Germinal center (tissue), 1 donor: ENCODE data around the gene SLC2A11.
A peak's percentile ranks its signal among the peaks of the same experiment; 100 is the strongest.
"Not testable (repeated sequence)": the region's sequence is repeated elsewhere in the genome, so short reads cannot be mapped to it uniquely, and the experiment has no call there.

Experiments
- DNase-seq: peaks from one replicate; pipeline ENCODE4 v3.0.0; 2012; ENCODE audit warnings: mixed read lengths, low spot score

The SLC2A11 gene

GRCh38 chr22:23847310-23847920 lies 10.3 kb upstream of the SLC2A11 start:
- no peak for DNase-seq

GRCh38 chr22:23847991-23848864 lies 9.4 kb upstream of the SLC2A11 start:
- peak; percentile 54 for DNase-seq

- peak; percentile 87 for DNase-seq
Measured at GRCh38 chr22:23849009-23850006, 8.4 kb upstream of the SLC2A11 start.

DNA sequence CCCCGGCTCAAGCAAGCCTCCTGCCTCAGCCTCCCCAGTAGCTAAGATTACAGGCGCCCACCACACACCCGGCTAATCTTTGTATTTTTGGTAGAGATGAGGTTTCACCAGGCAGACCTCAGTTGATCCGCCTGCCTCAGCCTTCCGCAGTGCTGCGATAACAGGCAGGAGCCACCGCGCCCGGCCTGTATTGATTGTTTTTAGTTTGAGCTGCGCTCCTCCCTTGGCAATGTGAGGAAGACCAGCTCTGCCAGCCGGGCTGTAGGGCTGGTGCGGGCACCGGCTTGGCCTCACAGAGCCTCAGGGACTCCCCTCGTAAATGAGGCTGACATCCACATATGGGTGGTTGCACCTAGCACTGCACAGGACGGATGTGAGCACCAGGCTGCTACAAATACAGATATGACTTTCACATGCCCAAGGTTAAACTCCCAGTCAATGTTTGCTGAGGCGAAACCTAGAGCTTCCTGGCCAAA lies 7.5 kb upstream of the SLC2A11 start:
- DNase-seq = no peak

DNA sequence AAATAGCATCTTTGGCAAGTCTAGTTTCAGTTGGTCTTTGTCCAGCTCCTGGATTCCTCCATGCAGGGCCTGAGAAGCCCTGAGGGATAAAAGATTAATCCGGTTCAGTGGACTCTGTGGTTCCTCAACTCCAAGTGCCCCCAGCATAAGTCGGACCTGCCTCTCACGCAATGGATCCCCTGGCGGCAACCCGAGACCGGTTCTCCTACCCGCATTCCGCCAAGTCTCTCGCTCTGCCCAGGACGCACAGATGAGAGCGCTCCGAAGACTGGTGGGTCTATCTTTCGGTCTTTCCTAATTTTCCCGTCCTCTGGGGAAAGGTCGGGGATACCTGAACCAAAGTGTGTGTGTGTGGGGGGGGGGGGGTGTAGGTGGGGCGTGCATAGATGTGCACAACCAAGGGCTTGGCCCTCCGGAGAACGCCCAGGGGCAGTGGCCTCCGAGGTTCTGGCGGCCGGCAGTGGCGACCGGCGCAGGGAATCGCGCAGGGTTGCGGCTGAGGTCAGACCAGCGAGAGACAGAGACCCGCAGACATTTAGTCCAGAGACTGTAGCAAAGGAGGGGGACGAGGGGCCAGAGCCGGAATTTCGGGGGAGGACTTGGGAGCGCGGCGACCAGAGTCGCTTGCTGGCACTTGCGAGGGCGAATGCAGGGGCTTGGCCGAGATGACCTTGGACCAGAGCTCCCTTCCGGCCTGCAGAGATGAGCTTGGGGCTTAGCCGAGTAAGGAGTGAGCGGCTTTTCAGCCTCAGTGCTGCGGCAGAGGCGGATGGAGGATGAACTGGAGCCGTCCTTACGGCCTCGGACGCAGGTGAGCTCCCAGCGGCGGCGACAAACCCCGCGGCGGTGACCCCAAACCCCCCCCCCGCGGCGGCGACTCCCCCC lies 712 bp upstream of the SLC2A11 start:
- no peak for DNase-seq

- no peak for DNase-seq
Measured at GRCh38 chr22:23858484-23858815, 775 bp downstream of the SLC2A11 start.

GRCh38 chr22:23859201-23859600 lies 1.5 kb downstream of the SLC2A11 start:
- DNase-seq = no peak

DNA sequence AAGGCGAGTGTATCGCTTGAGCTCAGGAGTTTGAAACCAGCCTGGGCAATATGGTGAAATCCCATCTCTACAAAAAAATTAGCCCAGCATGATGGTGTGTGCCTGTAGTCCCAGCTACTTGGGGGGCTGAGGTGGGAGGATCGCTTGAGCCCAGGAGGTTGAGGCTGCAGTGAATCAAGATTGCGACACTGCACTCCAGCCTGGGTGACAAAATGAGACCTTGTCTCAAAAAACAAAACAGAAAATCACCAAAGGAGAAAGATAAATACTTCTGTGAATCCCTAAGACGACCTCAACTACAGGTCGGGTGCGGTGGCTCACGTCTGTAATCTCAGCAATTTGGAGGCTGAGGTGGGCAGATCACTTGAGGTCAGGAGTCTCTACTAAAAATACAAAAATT lies 2.5 kb downstream of the SLC2A11 start:
- not testable (repeated sequence) for DNase-seq

GRCh38 chr22:23862103-23862502 lies 4.4 kb downstream of the SLC2A11 start:
- peak; percentile 57 for DNase-seq

GRCh38 chr22:23864499-23865154 lies 7.0 kb downstream of the SLC2A11 start:
- DNase-seq = not testable (repeated sequence)

GRCh38 chr22:23868580-23868979 lies 10.9 kb downstream of the SLC2A11 start:
- DNase-seq = no peak

DNA sequence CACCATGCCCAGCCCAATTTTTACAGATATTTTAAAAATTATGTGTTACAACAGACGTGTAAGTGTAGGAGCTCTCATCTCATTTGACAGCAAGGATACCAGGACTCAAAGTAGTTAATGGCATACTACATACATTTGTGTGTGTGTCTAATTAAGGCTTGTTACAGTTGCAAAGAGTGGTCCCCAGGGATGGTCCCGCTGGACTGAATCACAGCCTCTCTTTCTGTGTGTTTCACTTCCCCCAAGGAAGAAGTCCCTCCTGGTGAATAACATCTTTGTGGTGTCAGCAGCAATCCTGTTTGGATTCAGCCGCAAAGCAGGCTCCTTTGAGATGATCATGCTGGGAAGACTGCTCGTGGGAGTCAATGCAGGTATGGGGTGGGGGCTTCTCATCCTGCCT lies 17.2 kb downstream of the SLC2A11 start:
- DNase-seq = no peak

DNA sequence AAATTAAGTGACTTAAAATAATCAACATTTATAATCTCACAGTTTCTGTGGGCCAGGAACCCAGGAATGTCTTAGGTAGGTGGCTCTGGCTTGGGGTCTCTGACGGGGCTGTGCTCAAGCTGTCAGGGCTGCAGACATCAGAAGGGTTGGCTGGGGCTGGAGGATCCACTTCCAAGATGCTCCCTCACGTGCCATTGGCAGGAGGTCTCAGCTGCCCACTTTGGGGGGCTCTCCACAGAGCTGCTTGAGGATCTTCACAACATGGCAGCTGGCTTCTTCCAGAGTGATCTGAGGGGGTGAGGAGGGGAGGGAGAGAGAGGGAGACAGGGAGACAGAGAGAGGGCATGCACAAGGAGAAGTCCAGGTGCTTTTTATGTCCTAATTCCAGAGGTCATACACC lies 18.1 kb downstream of the SLC2A11 start:
- DNase-seq = no peak

DNA sequence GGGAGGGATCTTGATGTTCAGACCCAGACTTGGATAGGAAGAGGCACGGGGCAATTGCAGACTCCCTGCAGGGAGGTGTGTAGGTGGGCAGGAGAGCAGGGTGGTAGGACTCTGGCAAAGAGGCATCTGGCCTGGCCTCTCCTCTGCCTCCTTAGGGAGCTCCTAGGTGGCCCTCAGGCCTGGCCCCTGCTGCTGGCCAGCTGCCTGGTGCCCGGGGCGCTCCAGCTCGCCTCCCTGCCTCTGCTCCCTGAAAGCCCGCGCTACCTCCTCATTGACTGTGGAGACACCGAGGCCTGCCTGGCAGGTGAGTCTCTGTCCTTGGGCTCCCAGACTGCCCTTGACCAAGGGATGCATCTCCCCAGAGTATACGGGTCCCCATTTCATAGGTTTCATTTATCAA lies 19.9 kb downstream of the SLC2A11 start:
- no peak for DNase-seq

DNA sequence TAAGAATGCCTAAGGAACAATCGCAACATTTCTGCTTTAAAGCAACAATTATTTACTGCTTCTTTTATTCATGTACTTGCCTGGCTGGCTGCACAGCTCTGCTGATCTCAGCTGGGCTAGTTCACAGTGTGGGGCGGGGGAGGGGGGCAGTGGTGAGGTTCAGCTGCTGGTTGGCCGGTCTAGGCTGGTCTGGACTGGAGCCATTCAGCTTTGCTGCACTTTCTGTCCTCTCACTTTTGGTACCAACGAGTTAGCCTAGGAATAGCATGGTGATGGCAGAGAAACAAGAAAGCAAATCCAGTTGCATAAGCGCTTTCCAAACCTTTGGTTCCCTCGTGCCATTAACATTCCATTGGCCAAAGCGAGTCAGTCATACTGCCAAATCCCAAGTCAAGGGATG lies 20.5 kb downstream of the SLC2A11 start:
- no peak for DNase-seq

DNA sequence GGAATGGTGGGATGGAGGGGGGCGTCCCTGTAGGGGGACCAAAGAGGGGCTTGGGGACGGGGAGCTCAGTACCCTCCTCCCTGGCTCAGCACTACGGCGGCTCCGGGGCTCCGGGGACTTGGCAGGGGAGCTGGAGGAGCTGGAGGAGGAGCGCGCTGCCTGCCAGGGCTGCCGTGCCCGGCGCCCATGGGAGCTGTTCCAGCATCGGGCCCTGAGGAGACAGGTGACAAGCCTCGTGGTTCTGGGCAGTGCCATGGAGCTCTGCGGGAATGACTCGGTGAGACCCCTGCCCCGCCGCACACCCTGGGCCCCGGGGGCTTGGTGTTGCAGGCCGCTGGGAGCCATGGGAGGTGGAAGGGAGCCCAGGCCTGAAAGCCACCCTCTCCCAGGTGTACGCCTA lies 24.7 kb downstream of the SLC2A11 start:
- DNase-seq = no peak

DNA sequence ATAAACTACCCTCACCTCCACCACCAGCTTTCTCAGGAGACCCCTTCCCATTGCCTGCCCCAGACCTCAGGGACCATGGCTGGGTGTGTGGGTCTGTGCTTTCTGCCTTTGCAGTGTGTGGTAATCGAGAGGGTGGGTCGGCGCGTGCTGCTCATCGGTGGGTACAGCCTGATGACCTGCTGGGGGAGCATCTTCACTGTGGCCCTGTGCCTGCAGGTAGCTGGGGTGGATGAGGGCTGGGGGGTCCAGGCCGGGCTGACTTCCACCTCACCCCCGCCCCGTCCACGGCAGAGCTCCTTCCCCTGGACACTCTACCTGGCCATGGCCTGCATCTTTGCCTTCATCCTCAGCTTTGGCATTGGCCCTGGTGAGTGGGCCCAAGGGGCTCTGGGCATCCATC lies 26.0 kb downstream of the SLC2A11 start:
- no peak for DNase-seq

DNA sequence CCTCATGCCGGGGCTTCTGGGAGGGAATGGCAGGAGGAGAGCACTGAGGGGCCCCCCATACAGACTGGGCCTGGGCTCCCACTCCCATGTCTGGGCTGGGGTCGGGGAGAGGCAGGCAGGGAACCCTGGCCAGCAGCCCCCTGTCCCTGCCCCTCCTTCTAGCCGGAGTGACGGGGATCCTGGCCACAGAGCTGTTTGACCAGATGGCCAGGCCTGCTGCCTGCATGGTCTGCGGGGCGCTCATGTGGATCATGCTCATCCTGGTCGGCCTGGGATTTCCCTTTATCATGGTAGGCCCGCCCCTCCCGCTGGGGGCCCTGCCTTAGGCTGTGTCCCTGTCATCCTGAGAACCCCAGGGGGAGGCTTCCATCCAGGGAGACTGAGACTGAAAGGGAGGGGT lies 26.5 kb downstream of the SLC2A11 start:
- no peak for DNase-seq

GRCh38 chr22:23888615-23889401 lies 31.1 kb downstream of the SLC2A11 start:
- DNase-seq = no peak

- no peak for DNase-seq
Measured at GRCh38 chr22:23889620-23890019, 31.9 kb downstream of the SLC2A11 start.
